Activated B cell treated with CpG ODN at 0.5 μM for 24 hours (primary cell): Measurements from ENCODE around the gene RBMS1. TPM values are rescaled to one million over a fixed set of nuclear protein-coding genes. Genes with fewer than 3 reads are reported as not detected.

Experiments
- ATAC-seq: fragments of 200-7000 bp; cut with Tn5 transposase; one replicate; pipeline ENCODE4 v1.10.0; 2021; ENCODE audit warnings: low read depth, mild to moderate bottlenecking, moderate library complexity
- CTCF ChIA-PET: fragments of 350-600 bp; sonication (Branson Sonifier 250); formaldehyde crosslinking; loops from one replicate; lab custom pipeline; 2021; ENCODE audit warnings: antibody characterized with exemption; lab: Charles Lee
- POLR2A ChIA-PET: fragments of 350-600 bp; sonication (Branson Sonifier 250); formaldehyde crosslinking; loops from one replicate; lab custom pipeline; 2021; ENCODE audit warnings: antibody characterized with exemption; lab: Charles Lee
- DNase-seq: peaks from one replicate; pipeline ENCODE4 v3.0.0; 2022
- H3K27ac Mint-ChIP-seq: one replicate; pipeline ENCODE4 v1.8.0; 2020; ENCODE audit warnings: mixed read lengths
- H3K27me3 Mint-ChIP-seq: one replicate; pipeline ENCODE4 v1.8.0; 2021; ENCODE audit warnings: mixed read lengths
- H3K36me3 Mint-ChIP-seq: one replicate; pipeline ENCODE4 v1.8.0; 2021; ENCODE audit warnings: low read depth, mixed read lengths
- H3K4me1 Mint-ChIP-seq: one replicate; pipeline ENCODE4 v1.8.0; 2021; ENCODE audit warnings: mixed read lengths
- H3K4me3 Mint-ChIP-seq: one replicate; pipeline ENCODE4 v1.8.0; 2020; ENCODE audit warnings: mild to moderate bottlenecking, mixed read lengths
- H3K9me3 Mint-ChIP-seq: one replicate; pipeline ENCODE4 v1.8.0; 2020; ENCODE audit warnings: mixed read lengths
- intact Hi-C: fragments of 100-400 bp; cut with micrococcal nuclease; formaldehyde crosslinking; loops from one replicate; pipeline ENCODE4 v1.15.1; 2024
- total RNA-seq: library from RNA; stranded (reverse); gene quantifications from 2 replicates; pipeline ENCODE4 v1.2.3, GENCODE V29; 2022
- TF ChIP-seq, protein P1 (sequence below): fragments of 200-600 bp; IDR thresholded peaks from one replicate; pipeline ENCODE4 v1.8.0; 2022; ENCODE audit warnings: antibody characterized with exemption, mild to moderate bottlenecking

RBMS1 gene
- total RNA-seq, 1 donor from 2014 or later, result 30.9 TPM

DNA sequence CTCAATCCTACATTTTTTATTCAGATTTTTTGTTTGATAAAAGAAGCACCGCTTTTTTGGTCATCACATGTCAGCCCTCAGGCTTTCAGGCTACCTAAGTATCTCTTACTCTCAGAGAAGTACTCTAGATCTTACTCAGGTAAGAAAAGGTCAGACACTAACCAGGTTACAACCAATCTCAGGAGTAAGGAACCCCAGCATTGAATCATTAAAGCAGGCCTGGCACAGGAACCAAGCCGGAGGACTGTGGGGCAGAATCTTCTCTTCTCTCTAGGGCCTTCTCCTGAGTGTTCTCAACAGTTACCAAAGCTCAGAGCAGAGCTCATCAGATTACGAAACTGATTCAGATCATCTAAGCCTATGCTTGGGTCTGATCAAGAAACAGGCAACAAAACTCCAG, 28.2 kb downstream of the RBMS1 start:
- Mint-ChIP-seq H3K4me1 (no peaks in the 10 kb centered on the region), H3K4me3 (no peak overlapping the region), H3K9me3 (no peaks in the 10 kb centered on the region), H3K36me3 (no peaks in the 10 kb centered on the region), H3K27ac (no peak overlapping the region), H3K27me3 (peaks cover 7% of the 10 kb centered on the region)
- ATAC-seq (no peak), DNase-seq (no peak)
- ChIA-PET CTCF (interaction anchor here (1.0 kb wide), 1 partner anchor 140 kb away, joined by 3 read pairs; no protein-coding TSS in a partner anchor), POLR2A (no interaction called here)
- intact Hi-C loops, result no loop called here
- TF ChIP-seq, protein P1, sequence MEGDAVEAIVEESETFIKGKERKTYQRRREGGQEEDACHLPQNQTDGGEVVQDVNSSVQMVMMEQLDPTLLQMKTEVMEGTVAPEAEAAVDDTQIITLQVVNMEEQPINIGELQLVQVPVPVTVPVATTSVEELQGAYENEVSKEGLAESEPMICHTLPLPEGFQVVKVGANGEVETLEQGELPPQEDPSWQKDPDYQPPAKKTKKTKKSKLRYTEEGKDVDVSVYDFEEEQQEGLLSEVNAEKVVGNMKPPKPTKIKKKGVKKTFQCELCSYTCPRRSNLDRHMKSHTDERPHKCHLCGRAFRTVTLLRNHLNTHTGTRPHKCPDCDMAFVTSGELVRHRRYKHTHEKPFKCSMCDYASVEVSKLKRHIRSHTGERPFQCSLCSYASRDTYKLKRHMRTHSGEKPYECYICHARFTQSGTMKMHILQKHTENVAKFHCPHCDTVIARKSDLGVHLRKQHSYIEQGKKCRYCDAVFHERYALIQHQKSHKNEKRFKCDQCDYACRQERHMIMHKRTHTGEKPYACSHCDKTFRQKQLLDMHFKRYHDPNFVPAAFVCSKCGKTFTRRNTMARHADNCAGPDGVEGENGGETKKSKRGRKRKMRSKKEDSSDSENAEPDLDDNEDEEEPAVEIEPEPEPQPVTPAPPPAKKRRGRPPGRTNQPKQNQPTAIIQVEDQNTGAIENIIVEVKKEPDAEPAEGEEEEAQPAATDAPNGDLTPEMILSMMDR, result no peak

- no peaks in the 10 kb centered on the region for H3K9me3 Mint-ChIP-seq
- TF ChIP-seq, protein P1, result no peak
- no peak overlapping the region for H3K27ac Mint-ChIP-seq
- peaks cover 7% of the 10 kb centered on the region for H3K27me3 Mint-ChIP-seq
- no peak for ATAC-seq
- no peaks in the 10 kb centered on the region for H3K36me3 Mint-ChIP-seq
- intact Hi-C loops, result no loop called here
- ChIA-PET POLR2A (no interaction called here), CTCF (no interaction called here)
- H3K4me3 Mint-ChIP-seq, result no peak overlapping the region
- no peak for DNase-seq
- no peaks in the 10 kb centered on the region for H3K4me1 Mint-ChIP-seq
These were observed 28.6 kb downstream of the RBMS1 start for GRCh38 chr2:160465002-160465401.

DNA sequence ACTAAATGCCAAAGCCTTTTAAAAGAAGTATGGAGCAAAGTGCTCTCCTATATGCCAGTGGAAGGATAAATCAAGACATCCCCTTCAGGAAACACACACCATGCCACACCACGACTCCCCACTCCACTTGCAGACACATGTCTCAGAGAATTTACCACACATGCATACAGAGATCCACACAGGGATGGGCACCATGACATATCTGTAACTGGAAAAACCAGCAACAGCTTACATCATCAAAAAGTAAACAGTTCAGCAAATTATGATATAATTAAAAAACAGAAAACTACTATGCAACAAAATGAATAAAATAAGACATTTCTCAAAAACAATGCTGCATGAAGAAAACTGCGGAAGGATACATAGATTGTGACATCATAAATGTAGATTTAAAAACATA, 29.6 kb downstream of the RBMS1 start:
- no peaks in the 10 kb centered on the region for H3K9me3 Mint-ChIP-seq
- no peaks in the 10 kb centered on the region for H3K4me1 Mint-ChIP-seq
- CTCF ChIA-PET, result no interaction called here
- H3K27me3 Mint-ChIP-seq, result peaks cover 3% of the 10 kb centered on the region
- POLR2A ChIA-PET, result no interaction called here
- no peak overlapping the region for H3K4me3 Mint-ChIP-seq
- ATAC-seq (no peak), DNase-seq (no peak)
- no peak overlapping the region for H3K27ac Mint-ChIP-seq
- intact Hi-C loops, result no loop called here
- no peaks in the 10 kb centered on the region for H3K36me3 Mint-ChIP-seq
- TF ChIP-seq, protein P1, result no peak

- H3K4me3 Mint-ChIP-seq, result no peak overlapping the region
- TF ChIP-seq, protein P1, result no peak
- CTCF ChIA-PET, result no interaction called here
- no peaks in the 10 kb centered on the region for H3K36me3 Mint-ChIP-seq
- H3K27ac Mint-ChIP-seq, result no peak overlapping the region
- peaks cover 3% of the 10 kb centered on the region for H3K27me3 Mint-ChIP-seq
- no peaks in the 10 kb centered on the region for H3K9me3 Mint-ChIP-seq
- DNase-seq, result no peak
- H3K4me1 Mint-ChIP-seq, result no peaks in the 10 kb centered on the region
- no peak for ATAC-seq
- intact Hi-C loops, result no loop called here
- POLR2A ChIA-PET, result no interaction called here
These were observed 30.4 kb downstream of the RBMS1 start for GRCh38 chr2:160463245-160463644.

DNA sequence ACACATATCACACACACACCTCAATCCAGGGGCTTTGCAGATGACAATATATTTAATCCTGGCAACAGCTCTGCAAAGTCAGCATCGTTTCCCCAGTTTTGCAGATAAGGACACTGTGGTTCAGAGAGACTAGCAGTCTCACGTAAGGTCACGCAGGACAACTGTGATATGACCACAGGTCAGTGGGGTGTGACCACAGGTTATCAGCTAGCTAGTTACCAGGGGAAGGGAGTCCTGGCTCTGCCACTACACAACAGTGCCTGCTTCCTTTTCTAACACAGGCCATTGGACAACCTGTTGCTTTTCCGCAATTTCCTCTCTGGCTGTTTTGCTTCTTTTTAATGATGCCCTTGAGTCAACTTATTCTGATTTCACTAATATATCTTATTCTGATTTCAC, 33.3 kb downstream of the RBMS1 start:
- H3K4me3 Mint-ChIP-seq, result no peak overlapping the region
- DNase-seq, result no peak
- H3K4me1 Mint-ChIP-seq, result no peaks in the 10 kb centered on the region
- intact Hi-C loops, result no loop called here
- H3K36me3 Mint-ChIP-seq, result no peaks in the 10 kb centered on the region
- ChIA-PET POLR2A (no interaction called here), CTCF (no interaction called here)
- TF ChIP-seq, protein P1, result no peak
- H3K27me3 Mint-ChIP-seq, result peaks cover 5% of the 10 kb centered on the region
- H3K27ac Mint-ChIP-seq, result no peak overlapping the region
- ATAC-seq, result no peak
- H3K9me3 Mint-ChIP-seq, result no peaks in the 10 kb centered on the region
